IMR-90 (cell line): ENCODE results near the gene GNB1L. TPM values are rescaled to one million over a fixed set of nuclear protein-coding genes. Genes with fewer than 3 reads are reported as not detected.

ENCODE experiments used
- ATAC-seq: fragments of 200-7000 bp; cut with Tn5 transposase; 2 replicates; pipeline ENCODE4 v1.9.1; 2020; ENCODE audit warnings: low read depth, mild to moderate bottlenecking, moderate library complexity
- BruUV-seq: library from RNA; stranded (reverse); fragments of 400-500 nt; replicated peaks from 2 replicates; lab custom pipeline; 2021; lab: Mats Ljungman, UMichigan
- CTCF ChIA-PET: fragments of 300-600 bp; formaldehyde crosslinking; extraction: SDS; loops from one replicate; lab custom pipeline; 2021; ENCODE audit warnings: antibody characterized with exemption; lab: Yijun Ruan, JAX
- POLR2A ChIA-PET: fragments of 300-600 bp; sonication (Branson Sonifier 250); formaldehyde crosslinking; loops from one replicate; lab custom pipeline; 2022; ENCODE audit warnings: antibody characterized with exemption; ENCODE audit not compliant: unreplicated experiment; lab: Charles Lee
- DNase-seq: peaks from one replicate; pipeline ENCODE4 v3.0.0; 2013
- H2AFZ ChIP-seq: replicated peaks from 2 replicates; pipeline ENCODE3; 2013; ENCODE audit warnings: low read length, mild to moderate bottlenecking; ENCODE audit not compliant: poor library complexity
- H2AK5ac ChIP-seq: 2 replicates; pipeline ENCODE4 v1.6.1; 2013; ENCODE audit warnings: low read depth, low read length, inconsistent platforms
- H2AK9ac ChIP-seq: replicated peaks from 2 replicates; pipeline ENCODE3; 2013; ENCODE audit warnings: mild to moderate bottlenecking, low read depth, low read length, moderate library complexity; ENCODE audit not compliant: poor library complexity
- H2BK120ac ChIP-seq: 2 replicates; pipeline ENCODE4 v1.6.1; 2013; ENCODE audit warnings: low read depth, low read length, inconsistent platforms
- H2BK15ac ChIP-seq: 3 replicates; pipeline ENCODE4 v1.6.1; 2013; ENCODE audit warnings: low read depth, low read length, inconsistent platforms
- H2BK20ac ChIP-seq: 2 replicates; pipeline ENCODE4 v1.6.1; 2013; ENCODE audit warnings: low read depth, mild to moderate bottlenecking, inconsistent platforms, low read length, moderate library complexity
- H2BK5ac ChIP-seq: 2 replicates; pipeline ENCODE4 v1.6.1; 2013; ENCODE audit warnings: mild to moderate bottlenecking, low read depth, low read length, inconsistent platforms; ENCODE audit not compliant: poor library complexity, severe bottlenecking
- H3K14ac ChIP-seq: replicated peaks from 2 replicates; pipeline ENCODE4 v1.6.1; 2013; ENCODE audit warnings: low read depth, low read length, inconsistent platforms
- H3K18ac ChIP-seq: 2 replicates; pipeline ENCODE4 v1.6.1; 2013; ENCODE audit warnings: low read depth, low read length, control low read depth
- H3K23ac ChIP-seq: 2 replicates; pipeline ENCODE4 v1.6.1; 2013; ENCODE audit warnings: low read depth, low read length, inconsistent platforms
- H3K27ac ChIP-seq: 2 replicates; pipeline ENCODE4 v1.5.1; 2013; ENCODE audit warnings: mild to moderate bottlenecking, control low read depth, low read length; ENCODE audit not compliant: insufficient read depth
- H3K27me3 ChIP-seq: 2 replicates; pipeline ENCODE4 v1.6.1; 2013; ENCODE audit warnings: low read length; ENCODE audit not compliant: control insufficient read depth, insufficient read depth
- H3K36me3 ChIP-seq: 2 replicates; pipeline ENCODE4 v1.6.1; 2013; ENCODE audit warnings: low read length, mixed read lengths; ENCODE audit not compliant: control insufficient read depth, insufficient read depth
- H3K4ac ChIP-seq: 2 replicates; pipeline ENCODE4 v1.6.1; 2013; ENCODE audit warnings: low read depth, low read length, inconsistent platforms
- H3K4me1 ChIP-seq: 2 replicates; pipeline ENCODE4 v1.6.1; 2013; ENCODE audit warnings: low read length, mixed read lengths; ENCODE audit not compliant: control insufficient read depth, insufficient read depth
- H3K4me2 ChIP-seq: 2 replicates; pipeline ENCODE4 v1.6.1; 2013; ENCODE audit warnings: low read depth, mild to moderate bottlenecking, control low read depth, low read length, moderate library complexity
- H3K4me3 ChIP-seq: 2 replicates; pipeline ENCODE4 v1.5.1; 2013; ENCODE audit warnings: low read depth, mild to moderate bottlenecking, control low read depth, low read length, moderate library complexity; ENCODE audit not compliant: insufficient read depth
- H3K56ac ChIP-seq: 2 replicates; pipeline ENCODE4 v1.6.1; 2013; ENCODE audit warnings: low read length, inconsistent platforms; ENCODE audit not compliant: insufficient read depth; ENCODE audit errors: extremely low read depth
- H3K79me1 ChIP-seq, 2 experiments: 2 replicates each; pipeline ENCODE4 v1.6.1; 2013; ENCODE audit warnings: low read length in 2 of 2, inconsistent platforms in 1 of 2, low read depth in 1 of 2
- H3K9ac ChIP-seq: 2 replicates; pipeline ENCODE4 v1.6.1; 2013; ENCODE audit warnings: low read depth, low read length, control low read depth
- H3K9me1 ChIP-seq: 2 replicates; pipeline ENCODE4 v1.6.1; 2013; ENCODE audit warnings: low read length, inconsistent platforms; ENCODE audit not compliant: insufficient read depth
- H3K9me3 ChIP-seq: 2 replicates; pipeline ENCODE4 v1.6.1; 2013; ENCODE audit warnings: low read length; ENCODE audit not compliant: control insufficient read depth, insufficient read depth
- H4K20me1 ChIP-seq: 2 replicates; pipeline ENCODE4 v1.6.1; 2013; ENCODE audit warnings: low read length, inconsistent platforms; ENCODE audit not compliant: insufficient read depth
- H4K5ac ChIP-seq: 2 replicates; pipeline ENCODE4 v1.6.1; 2013; ENCODE audit warnings: mild to moderate bottlenecking, low read depth, low read length, control low read depth
- H4K8ac ChIP-seq, 2 experiments: 2 replicates each; pipeline ENCODE4 v1.6.1; 2013; ENCODE audit warnings: low read depth in 2 of 2, low read length in 2 of 2, control low read depth in 1 of 2, inconsistent platforms in 1 of 2
- H4K91ac ChIP-seq: 2 replicates; pipeline ENCODE4 v1.6.1; 2013; ENCODE audit warnings: low read depth, low read length, inconsistent platforms; ENCODE audit not compliant: insufficient read depth
- RAD21 ChIP-seq: IDR thresholded peaks from 2 replicates; pipeline ENCODE4 v1.6.1; 2012; ENCODE audit warnings: low read length, improper control_type of control experiment
- WGBS, 2 experiments: methylation state at CpG; one replicate each; pipeline versions ENCODE4 v1.1.5 to v1.1.7; 2013; ENCODE audit warnings: missing lambda C conversion rate in 2 of 2; ENCODE audit not compliant: insufficient read length in 1 of 2; ENCODE audit errors: extremely low coverage in 2 of 2; 5-methylcytosine and 5-hydroxymethylcytosine counted together
- dilution Hi-C: fragments of 300-500 bp; cut with HindIII; formaldehyde crosslinking; loops from one replicate; pipeline ENCODE4 v1.14.3; 2018; ENCODE audit warnings: low sequenced_read_pairs; ENCODE audit not compliant: unreplicated experiment
- in situ Hi-C: fragments of 300-500 bp; cut with MboI; formaldehyde crosslinking; loops from 3 replicates; pipeline ENCODE4 v1.14.3; 2019; ENCODE audit warnings: low sequenced_read_pairs, inconsistent platforms, mixed read lengths
- intact Hi-C: fragments of 100-400 bp; cut with micrococcal nuclease; formaldehyde crosslinking; loops from 2 replicates; pipeline ENCODE4 v1.10.0; 2022
- polyA plus RNA-seq, 3 experiments: library from polyadenylated mRNA; depleted of rRNA; stranded (reverse); fragments of >200 nt; gene quantifications; 2 replicates each; pipeline ENCODE4 v1.2.3, GENCODE V29; 2012; ENCODE audit warnings: low replicate concordance in 1 of 3
- total RNA-seq: library from RNA; depleted of rRNA; stranded (reverse); fragments of >200 nt; gene quantifications from 2 replicates; pipeline ENCODE4 v1.2.3, GENCODE V29; 2012

The GNB1L gene
- total and polyA plus RNA-seq, 2 of the 4 experiments (the other 2 are of a cell fraction) = 2.5 to 4.4 TPM

DNA sequence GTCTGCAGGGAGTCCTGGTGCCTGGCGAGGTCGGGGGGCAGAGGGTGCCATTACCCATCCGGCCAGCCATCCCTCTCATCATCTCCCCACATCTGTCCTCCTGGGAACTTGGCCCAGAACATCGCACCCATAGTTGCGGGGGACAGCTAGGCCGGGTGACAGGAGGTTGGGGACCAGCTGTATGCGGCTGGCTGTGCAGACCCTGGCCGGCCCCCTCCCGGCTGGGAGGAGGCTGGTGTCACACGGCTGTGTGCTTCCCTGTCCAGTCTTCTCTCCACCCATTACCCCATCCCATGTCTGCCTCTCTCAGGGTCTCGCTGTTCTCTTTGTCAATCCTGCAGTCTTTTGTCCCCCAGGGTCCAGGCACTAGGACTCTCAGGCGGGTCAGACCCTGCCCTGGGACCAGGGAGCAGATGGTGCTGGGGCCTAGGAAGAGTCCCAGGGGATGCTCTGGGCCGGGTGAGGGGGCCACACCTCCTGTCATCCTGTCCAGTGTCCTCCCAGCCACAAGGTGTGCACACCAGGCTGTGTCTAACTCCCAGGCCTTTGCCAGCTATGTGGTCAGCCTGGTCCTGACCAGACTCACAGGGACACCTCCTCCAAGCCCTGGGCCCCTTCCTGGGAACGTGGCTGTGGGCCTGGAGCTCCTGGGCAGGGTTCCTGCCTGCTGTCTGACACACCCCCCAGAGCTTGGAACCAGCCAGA lies 100.5 kb downstream of the GNB1L start:
- no peak for ATAC-seq
- Histone ChIP-seq H3K27ac (no peak overlapping the region), H3K23ac (no peak overlapping the region), H4K5ac (no peak overlapping the region), H3K27me3 (peaks cover 73% of the 10 kb centered on the region), H3K18ac (no peak overlapping the region), H3K14ac (no peak overlapping the region), H2BK20ac (no peak overlapping the region), H4K20me1 (peaks cover 6% of the 10 kb centered on the region; the same call in 1 of the 2 replicates), H2AK9ac (no peak overlapping the region), H4K91ac (no peak overlapping the region), H3K9ac (no peak overlapping the region), H2AK5ac (no peak overlapping the region), H3K56ac (no peak overlapping the region), H3K4me3 (no peak overlapping the region), H3K4ac (no peak overlapping the region), H2BK15ac (no peak overlapping the region), H4K8ac (no peak overlapping the region), H2BK120ac (no peak overlapping the region), H3K9me1 (peaks cover 5% of the 10 kb centered on the region), H3K79me1 (no peaks in the 10 kb centered on the region), H2AFZ (no peak overlapping the region), H2BK5ac (no peak overlapping the region), H3K9me3 (no peaks in the 10 kb centered on the region), H3K36me3 (no peaks in the 10 kb centered on the region), H3K4me2 (no peak overlapping the region), H3K4me1 (peaks cover 9% of the 10 kb centered on the region)
- TF ChIP-seq RAD21 = no peak
- no peak for DNase-seq
- intact Hi-C loops (no loop called here), dilution Hi-C loops (no loop called here), in situ Hi-C loops (no loop called here)
- CTCF ChIA-PET = no interaction called here
- POLR2A ChIA-PET = no interaction called here
- BruUV-seq = no TSS peak
- 40% methylated on average over 2 of the region's 14 CpGs; no CpG with 5 or more reads in 1 of the 2 experiments for WGBS, 2 experiments
